ENCODE measurements around the gene MEGF11.
"Not testable (repeated sequence)": the region's sequence is repeated elsewhere in the genome, so short reads cannot be mapped to it uniquely, and the experiment has no call there.

The MEGF11 gene

GRCh38 chr15:66251065-66251789 lies 2.3 kb downstream of the MEGF11 start:
- no peak overlapping the region for H3K4me3 ChIP-seq (ENCODE audit: control insufficient read depth, low read depth, low read length)
- DNase-seq (ENCODE audit: low read depth) = no peak
- no peak for TF ChIP-seq CTCF (conservative IDR thresholded peaks at IDR 0.05; ENCODE audit: control insufficient read depth, insufficient read depth, low read depth, low read length)

GRCh38 chr15:66249605-66250174 lies 3.9 kb downstream of the MEGF11 start:
- no peak for TF ChIP-seq CTCF (conservative IDR thresholded peaks at IDR 0.05; ENCODE audit: control insufficient read depth, insufficient read depth, low read depth, low read length)
- H3K4me3 ChIP-seq (ENCODE audit: control insufficient read depth, low read depth, low read length) = no peak overlapping the region
- DNase-seq (ENCODE audit: low read depth) = peak; percentile 22

DNA sequence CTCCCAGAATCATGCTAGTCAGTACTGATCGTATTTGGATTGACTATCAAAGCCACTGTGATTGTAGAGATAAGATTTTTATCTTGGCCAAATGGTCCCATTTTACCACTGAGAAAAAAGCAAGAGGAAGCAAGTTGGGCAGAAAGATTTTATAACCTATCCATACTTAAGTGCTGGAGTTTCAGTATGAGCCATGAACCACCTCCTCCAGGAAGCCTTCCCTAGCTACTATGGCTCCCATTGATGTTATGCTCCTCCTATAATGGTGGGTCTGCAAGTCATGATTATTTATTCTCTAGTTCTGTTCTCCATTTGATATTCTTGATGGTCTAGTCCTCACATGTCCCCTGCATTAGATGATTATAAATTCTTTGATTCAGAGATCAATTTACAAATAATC lies 6.6 kb downstream of the MEGF11 start:
- no peak for TF ChIP-seq CTCF (conservative IDR thresholded peaks at IDR 0.05; ENCODE audit: control insufficient read depth, insufficient read depth, low read depth, low read length)
- H3K4me3 ChIP-seq (ENCODE audit: control insufficient read depth, low read depth, low read length) = no peak overlapping the region
- DNase-seq (ENCODE audit: low read depth) = no peak

DNA sequence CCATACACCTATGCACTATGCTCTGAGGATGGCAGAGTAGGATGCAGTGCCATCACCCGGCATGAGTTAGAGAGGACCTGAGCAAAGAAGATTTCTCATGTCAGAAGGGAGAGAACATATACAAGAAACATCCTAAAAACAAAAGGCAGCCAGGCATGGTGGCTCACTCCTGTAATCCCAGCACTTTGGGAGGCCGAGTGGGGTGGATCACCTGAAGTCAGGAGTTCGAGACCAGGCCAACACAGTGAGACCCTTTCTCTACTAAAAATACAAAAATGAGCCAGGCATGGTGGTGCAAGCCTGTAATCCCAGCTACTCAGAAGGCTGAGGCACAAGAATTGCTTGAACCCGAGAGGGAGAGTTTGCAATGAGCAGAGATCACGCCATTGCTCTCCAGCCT lies 7.7 kb downstream of the MEGF11 start:
- not testable (repeated sequence) for H3K4me3 ChIP-seq (ENCODE audit: control insufficient read depth, low read depth, low read length); DNase-seq (ENCODE audit: low read depth)

- no peak for TF ChIP-seq CTCF (conservative IDR thresholded peaks at IDR 0.05; ENCODE audit: control insufficient read depth, insufficient read depth, low read depth, low read length)
- H3K4me3 ChIP-seq (ENCODE audit: control insufficient read depth, low read depth, low read length) = no peak overlapping the region
- no peak for DNase-seq (ENCODE audit: low read depth)
These were observed 11.7 kb downstream of the MEGF11 start for GRCh38 chr15:66241908-66242285.

- TF ChIP-seq CTCF (conservative IDR thresholded peaks at IDR 0.05; ENCODE audit: control insufficient read depth, insufficient read depth, low read depth, low read length) = no peak
- no peak for DNase-seq (ENCODE audit: low read depth)
- H3K4me3 ChIP-seq (ENCODE audit: control insufficient read depth, low read depth, low read length) = no peak overlapping the region
These were observed 12.3 kb downstream of the MEGF11 start for GRCh38 chr15:66241087-66241907.

DNA sequence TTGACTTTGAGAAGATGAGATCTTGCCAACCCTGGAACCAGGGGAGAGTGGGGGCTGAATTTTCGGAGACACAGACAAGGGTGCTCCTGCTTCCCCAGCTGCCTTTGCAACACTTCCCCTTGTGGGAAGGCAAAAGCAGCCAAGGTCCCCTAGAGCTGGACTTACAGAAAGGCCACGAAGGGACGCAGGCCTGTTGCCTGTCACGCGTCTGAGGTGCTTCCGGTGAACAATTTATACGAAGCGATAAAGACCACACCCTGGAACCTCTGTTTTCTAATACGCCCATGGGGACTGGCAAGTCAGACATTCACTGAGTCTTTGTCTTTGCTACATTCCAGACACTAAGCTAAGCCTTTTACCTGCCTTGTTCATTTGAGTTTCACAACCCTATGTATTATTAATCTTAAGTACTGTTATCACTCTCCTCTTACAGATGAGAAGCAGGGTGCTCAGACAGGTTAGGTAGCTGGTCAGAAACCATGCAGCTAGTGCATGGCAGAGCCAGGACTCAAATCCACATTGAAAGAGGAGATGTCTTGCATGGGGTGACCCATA lies 13.2 kb downstream of the MEGF11 start:
- no peak overlapping the region for H3K4me3 ChIP-seq (ENCODE audit: control insufficient read depth, low read depth, low read length)
- no peak for TF ChIP-seq CTCF (conservative IDR thresholded peaks at IDR 0.05; ENCODE audit: control insufficient read depth, insufficient read depth, low read depth, low read length)
- DNase-seq (ENCODE audit: low read depth) = no peak

All from fibroblast of mammary gland (primary cell).